CD4-positive, alpha-beta T cell treated with Interleukin-4 for 4 hours (primary cell): Measurements from ENCODE around the gene TRIM61.
"Not testable (repeated sequence)": the region's sequence is repeated elsewhere in the genome, so short reads cannot be mapped to it uniquely, and the experiment has no call there.

Experiments used
- DNase-seq: peaks from one replicate; pipeline ENCODE4 v3.0.0-alpha.2; 2020

The TRIM61 gene

DNA sequence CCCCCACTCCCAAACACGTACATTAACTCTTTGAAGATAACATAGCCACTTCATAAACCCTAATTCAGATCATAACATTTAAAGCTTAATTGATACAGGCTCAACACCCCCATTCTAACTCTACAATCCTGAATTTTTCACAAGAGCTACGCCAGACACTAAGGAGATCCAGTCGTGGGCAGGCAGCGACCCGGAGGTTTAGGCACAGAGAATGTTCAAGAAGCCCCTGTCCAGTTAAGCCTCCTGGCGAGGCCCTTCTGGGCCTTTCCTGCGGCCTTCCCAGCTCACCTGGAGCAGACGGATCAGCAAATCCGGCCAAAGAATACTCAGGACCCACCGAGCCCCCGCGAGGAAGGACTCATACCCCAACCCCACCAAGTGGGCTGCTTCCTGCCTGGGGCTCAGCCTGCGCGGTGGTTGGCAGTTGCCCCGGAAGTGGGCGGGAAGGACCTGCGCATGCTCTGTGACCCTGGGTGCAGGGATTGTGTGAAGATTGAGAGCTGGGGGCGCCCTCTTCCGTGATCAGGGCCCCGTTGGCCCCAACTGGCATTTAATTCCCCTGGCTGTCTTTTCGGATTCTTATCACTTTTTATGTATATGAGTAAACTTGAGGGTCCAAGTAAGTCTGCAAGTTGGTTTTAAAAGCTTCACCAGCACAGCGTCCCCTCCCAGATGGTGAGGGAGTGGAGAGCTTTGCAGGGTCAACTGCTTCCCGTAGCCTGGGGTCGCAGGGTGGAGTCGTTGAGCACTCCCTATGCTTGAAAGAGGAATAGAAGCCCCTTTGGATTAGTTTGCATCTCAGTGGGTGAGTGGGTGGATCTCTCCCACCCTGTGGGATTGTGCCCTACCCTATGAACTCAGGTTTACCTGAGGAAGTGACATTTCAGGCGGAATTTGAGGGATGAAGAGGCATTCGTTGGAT, at the start of gene TRIM61:
TRIM61 (minus strand) TSS at position 415 of the 922 bp plus-strand sequence. CDS start 7,655 bp downstream, outside the sequence.
- DNase-seq, result peak; percentile 34

- not testable (repeated sequence) for DNase-seq
Measured at GRCh38 chr4:165025782-165026181, 48.3 kb upstream of the TRIM61 start.

DNA sequence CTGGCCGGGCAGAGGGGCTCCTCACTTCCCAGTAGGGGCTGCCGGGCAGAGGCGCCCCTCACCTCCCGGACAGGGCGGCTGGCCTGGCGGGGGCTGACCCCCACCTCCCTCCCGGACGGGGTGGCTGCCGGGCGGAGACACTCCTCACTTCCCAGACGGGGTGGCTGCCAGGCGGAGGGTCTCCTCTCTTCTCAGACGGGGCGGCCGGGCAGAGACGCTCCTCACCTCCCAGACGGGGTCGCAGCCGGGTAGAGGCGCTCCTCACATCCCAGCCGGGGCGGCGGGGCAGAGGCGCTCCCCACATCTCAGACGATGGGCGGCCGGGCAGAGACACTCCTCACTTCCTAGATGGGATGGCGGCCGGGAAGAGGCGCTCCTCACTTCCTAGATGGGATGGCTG, 42.5 kb upstream of the TRIM61 start:
- DNase-seq, result not testable (repeated sequence)

- DNase-seq, result no peak
Measured at GRCh38 chr4:165016971-165017370, 39.5 kb upstream of the TRIM61 start.

GRCh38 chr4:165013691-165014090, 36.2 kb upstream of the TRIM61 start:
- no peak for DNase-seq

DNA sequence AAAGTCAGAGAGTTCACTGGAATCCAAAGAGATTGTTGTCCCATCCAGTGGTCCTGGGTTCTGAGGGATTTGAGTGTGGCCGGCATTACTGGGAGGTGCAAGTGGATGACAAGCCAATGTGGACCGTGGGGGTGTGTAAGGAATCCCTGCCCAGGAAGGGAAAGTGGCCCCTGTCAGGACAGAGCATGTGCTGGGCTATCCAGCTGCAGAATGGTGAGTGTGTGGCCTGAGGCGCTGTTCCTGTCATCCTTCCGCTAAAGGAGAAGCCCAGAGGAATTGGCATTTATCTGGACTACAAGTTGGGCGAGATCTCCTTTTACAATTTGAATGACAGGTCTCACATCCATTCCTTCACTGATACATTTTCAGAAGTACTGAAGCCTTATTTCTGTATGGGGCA, 33.9 kb upstream of the TRIM61 start:
- no peak for DNase-seq

- DNase-seq, result no peak
Measured at GRCh38 chr4:165010991-165011390, 33.5 kb upstream of the TRIM61 start.

- no peak for DNase-seq
Measured at GRCh38 chr4:165010487-165010886, 33.0 kb upstream of the TRIM61 start.

DNA sequence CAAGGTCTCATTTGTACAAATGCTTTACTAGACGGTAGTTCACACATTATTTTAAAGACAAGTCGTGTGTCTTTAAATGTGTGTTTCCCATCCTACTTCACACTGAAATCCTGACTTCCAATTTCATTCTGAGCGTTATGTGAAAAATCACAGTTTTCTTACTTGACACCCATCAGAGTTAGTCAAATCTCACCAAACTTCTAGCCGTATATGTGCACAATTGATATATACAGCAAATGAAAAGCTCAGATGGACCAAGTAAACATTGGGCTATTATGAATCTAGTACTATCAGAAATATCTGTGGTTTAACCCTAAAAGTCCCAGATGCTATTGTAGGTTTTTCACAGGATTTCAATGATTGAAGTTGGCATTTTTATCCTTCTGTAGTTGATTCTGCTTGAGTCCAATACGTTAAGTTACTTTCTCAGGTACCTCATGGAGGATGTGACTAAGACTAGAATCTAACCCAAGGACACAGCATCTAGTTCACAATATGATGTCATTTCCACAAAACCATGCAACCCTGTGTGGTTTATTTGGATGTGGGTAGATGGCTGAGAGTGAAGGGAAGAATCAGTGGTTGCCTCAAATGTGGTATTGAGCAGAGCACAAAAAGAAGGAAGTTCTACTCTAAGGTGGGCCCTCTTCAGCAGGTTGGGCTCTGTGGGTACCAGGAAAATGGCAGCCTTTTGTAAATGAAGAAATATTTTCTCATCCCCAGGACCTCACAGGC, 32.2 kb upstream of the TRIM61 start:
- DNase-seq, result no peak

- no peak for DNase-seq
Measured at GRCh38 chr4:165006886-165007285, 29.4 kb upstream of the TRIM61 start.

DNA sequence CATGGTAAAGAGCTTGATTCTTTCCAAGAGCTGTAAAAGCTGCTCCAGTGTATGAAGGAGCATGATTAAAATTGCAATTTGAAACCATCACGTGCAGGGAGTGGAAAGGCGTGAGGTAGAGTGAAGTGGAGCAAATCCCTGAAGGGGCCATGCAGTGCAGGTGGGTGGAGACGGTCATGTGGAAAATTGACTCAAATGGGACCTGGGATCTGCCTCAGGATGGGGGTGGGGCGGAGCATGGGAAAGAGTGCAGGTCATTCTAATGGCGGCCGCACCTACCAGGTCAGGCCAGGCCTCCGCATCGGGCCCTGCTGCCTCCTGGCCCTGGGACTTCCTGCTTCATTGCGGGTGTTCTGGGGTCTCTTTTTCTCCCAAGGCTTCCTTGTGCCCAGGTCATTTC, 29.0 kb upstream of the TRIM61 start:
- no peak for DNase-seq

- DNase-seq, result no peak
Measured at GRCh38 chr4:165005352-165005925, 28.0 kb upstream of the TRIM61 start.

DNA sequence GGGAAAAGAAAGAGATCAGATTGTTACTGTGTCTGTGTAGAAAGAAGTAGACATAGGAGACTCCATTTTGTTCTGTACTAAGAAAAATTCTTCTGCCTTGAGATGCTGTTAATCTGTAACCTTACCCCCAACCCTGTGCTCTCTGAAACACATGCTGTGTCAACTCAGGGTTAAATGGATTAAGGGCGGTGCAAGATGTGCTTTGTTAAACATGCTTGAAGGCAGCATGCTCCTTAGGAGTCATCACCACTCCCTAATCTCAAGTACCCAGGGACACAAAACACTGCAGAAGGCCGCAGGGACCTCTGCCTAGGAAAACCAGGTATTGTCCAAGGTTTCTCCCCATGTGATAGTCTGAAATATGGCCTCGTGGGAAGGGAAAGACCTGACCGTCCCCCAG, 24.5 kb upstream of the TRIM61 start:
- DNase-seq, result not testable (repeated sequence)

- not testable (repeated sequence) for DNase-seq
Measured at GRCh38 chr4:164998526-164999080, 21.1 kb upstream of the TRIM61 start.

- no peak for DNase-seq
Measured at GRCh38 chr4:164997941-164998340, 20.5 kb upstream of the TRIM61 start.

- DNase-seq, result no peak
Measured at GRCh38 chr4:164997324-164997723, 19.9 kb upstream of the TRIM61 start.

GRCh38 chr4:164996123-164996522, 18.7 kb upstream of the TRIM61 start:
- DNase-seq, result not testable (repeated sequence)

DNA sequence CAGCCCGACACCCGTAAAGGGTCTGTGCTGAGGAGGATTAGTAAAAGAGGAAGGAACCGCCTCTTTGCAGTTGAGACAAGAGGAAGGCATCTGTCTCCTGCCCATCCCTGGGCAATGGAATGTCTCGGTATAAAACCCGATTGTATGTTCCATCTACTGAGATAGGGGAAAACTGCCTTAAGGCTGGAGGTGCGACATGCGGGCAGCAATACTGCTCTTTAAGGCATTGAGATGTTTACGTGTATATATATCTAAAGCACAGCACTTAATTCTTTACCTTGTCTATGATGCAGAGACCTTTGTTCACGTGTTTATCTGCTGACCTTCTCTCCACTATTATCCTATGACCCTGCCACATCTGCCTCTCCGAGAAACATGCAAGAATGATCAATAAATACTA, 13.3 kb upstream of the TRIM61 start:
- not testable (repeated sequence) for DNase-seq

DNA sequence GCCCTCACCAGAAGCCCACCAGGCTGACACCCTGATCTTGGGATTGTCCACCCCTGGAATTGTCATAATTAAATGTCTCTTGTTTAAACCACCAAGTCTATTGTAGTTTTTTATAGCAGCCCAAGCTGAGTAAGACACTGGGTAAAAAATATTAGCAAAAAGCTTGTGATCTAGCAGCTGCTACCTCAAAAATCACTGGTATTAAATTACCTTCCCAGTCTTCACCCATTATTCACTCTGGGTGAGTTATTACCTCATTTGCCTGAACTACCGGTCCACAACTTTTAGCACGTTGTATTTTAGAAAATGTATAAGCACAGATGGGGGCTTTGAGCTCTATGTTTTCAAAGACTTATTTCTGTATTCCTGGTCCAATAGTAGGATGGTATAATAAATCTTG, 12.0 kb upstream of the TRIM61 start:
- no peak for DNase-seq

DNA sequence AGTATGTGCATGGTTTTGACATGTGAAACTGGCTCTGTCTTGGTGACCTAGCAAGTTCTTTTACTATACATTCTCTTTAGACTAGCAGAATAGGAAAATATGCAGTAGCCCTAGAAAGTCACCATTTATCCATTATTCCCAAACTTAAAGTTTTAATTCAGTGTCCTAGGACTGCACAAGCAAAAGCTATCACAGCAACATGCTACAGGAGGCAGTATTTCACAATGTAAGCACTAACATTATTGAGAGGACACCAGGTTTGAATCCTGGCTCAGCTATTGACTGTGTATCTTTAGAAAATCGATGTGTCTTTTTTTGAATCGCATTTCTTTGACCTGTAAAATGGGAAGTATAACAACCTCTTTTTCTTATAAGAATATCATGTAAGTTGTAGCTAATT, 5.5 kb downstream of the TRIM61 start:
- not testable (repeated sequence) for DNase-seq

- no peak for DNase-seq
Measured at GRCh38 chr4:164959896-164960295, 17.6 kb downstream of the TRIM61 start.

DNA sequence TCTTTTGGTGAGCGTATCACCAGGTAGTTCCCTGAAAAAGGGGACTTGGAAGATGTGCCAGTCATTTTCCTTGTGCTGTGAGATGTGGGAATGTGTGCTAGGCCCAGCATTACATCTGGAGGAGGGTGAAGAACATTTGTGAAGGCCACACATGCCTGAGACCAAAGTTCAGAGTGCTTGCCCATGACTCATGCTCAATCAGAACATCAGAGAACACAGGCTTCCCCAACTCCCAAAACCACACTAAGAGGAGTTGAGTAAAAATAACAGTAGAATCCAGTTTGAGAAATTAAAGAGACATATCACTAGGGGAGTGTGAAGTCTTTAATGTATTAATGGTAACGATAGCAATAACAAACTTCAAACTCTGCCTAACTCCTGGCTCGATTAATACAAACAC, 18.0 kb downstream of the TRIM61 start:
- not testable (repeated sequence) for DNase-seq
